AG10803 (cell line): ENCODE measurements around the gene CYLD.

Experiments
- DNase-seq: peaks from one replicate; pipeline ENCODE4 v3.0.0; 2010; ENCODE audit warnings: low read depth
- H3K4me3 ChIP-seq: 2 replicates; pipeline ENCODE4 v1.5.1; 2011; ENCODE audit warnings: mild to moderate bottlenecking, low read length, control low read depth
- TF ChIP-seq, protein P1 (sequence below): conservative IDR thresholded peaks from 2 replicates; pipeline ENCODE4 v1.5.1; 2011; ENCODE audit warnings: mild to moderate bottlenecking, low read length, control low read depth, inconsistent platforms

CYLD gene

DNA sequence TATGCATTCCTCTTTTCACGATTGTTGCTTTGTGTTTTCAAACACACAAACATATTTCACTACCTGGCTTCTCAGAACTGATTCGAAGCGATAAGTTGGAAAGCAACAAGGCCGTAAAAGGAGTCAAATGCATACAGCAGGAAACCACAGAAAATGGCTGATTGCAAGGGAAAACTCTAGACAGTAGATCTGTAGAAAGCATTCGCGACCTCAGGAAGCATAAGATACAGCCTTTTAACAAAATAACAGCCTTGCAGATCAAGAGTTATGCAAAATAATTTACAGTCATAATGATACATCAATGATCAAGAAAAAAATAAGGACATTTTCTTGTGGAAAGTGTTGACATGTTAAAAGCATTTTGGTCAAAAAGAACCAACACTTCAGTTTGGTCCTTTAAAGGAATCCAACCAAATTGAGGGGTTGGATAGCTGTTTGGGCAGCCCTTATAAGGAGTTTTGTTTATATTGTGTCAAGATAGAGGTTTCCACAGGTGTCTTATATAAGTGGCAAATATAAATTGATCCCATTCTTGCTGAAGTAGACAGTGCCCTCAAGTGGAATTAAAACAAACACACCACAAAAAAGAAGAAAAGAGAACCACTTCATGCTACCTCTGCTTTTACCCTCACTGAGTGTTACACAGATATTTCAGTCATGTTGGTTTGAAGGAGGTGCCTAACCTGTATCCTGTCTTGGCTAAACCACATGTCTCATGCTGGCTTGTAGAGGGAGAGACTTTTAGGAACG is 5.5 kb downstream of the CYLD start:
- TF ChIP-seq, protein P1, sequence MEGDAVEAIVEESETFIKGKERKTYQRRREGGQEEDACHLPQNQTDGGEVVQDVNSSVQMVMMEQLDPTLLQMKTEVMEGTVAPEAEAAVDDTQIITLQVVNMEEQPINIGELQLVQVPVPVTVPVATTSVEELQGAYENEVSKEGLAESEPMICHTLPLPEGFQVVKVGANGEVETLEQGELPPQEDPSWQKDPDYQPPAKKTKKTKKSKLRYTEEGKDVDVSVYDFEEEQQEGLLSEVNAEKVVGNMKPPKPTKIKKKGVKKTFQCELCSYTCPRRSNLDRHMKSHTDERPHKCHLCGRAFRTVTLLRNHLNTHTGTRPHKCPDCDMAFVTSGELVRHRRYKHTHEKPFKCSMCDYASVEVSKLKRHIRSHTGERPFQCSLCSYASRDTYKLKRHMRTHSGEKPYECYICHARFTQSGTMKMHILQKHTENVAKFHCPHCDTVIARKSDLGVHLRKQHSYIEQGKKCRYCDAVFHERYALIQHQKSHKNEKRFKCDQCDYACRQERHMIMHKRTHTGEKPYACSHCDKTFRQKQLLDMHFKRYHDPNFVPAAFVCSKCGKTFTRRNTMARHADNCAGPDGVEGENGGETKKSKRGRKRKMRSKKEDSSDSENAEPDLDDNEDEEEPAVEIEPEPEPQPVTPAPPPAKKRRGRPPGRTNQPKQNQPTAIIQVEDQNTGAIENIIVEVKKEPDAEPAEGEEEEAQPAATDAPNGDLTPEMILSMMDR = no peak; the same call in 1 of the 2 replicates
- DNase-seq = no peak
- no peak overlapping the region for H3K4me3 ChIP-seq

DNA sequence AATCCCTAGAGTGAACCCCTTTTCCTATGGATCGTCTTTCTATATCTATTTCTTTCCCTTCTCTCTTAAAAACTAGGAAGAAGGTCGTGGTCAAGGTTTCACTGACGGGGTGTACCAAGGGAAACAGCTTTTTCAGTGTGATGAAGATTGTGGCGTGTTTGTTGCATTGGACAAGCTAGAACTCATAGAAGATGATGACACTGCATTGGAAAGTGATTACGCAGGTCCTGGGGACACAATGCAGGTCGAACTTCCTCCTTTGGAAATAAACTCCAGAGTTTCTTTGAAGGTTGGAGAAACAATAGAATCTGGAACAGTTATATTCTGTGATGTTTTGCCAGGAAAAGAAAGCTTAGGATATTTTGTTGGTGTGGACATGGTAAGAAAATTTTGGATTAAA is 9.6 kb downstream of the CYLD start:
- no peak for DNase-seq
- no peak overlapping the region for H3K4me3 ChIP-seq
- TF ChIP-seq, protein P1 = no peak

DNA sequence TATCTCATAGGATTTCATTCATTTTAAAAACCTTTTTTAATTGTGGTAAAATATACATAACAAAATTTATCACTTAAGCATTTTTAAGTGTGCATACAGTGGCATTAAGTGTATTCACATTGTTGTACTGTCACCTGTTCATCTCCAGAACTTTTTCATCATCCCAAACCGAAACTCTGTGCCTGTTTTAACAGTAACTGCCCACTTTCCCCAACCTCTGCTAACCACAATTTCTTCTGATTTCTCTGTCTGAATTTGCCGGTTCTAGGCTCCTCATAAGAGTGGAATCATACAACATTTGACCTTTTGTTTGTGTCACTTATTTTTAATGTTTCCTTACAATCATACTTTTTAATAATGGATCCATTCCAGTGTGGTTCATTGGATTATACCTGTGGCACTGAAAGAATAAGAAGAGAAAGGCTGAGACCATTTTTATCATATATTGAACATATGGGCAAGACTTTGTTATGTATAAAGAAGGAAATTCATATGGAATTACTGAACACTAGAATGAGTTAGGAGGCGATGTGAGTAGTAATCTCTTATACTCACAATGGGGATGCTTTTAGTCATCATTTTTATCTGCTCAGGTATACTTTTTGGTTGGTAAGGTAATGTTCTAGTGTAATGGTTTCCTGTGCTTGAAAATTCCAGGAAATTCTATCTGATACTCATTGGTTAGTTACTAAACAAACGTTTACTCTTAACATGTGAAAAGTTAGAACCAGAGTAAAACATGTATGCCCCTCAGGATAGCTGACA is 10.8 kb downstream of the CYLD start:
- TF ChIP-seq, protein P1 = no peak
- DNase-seq = no peak
- H3K4me3 ChIP-seq = no peak overlapping the region

DNA sequence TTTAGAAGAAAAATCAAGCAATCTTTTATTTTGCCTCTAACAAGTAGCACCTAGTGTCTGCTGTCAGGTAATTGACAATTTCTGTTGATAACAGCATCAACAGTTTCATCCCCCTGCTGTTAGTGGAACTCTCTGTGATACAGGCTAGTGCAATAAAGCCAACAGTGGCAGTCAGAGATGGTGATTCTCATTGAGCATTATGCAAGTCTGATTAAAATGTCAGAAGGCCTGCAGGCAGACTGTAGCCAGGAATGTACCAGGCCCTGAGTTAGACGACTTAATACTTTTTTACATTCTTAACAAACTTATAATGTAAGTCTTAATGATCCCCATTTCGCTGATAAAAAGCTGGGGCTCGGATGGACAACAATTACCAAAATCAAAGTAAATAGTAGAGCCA is 14.6 kb downstream of the CYLD start:
- H3K4me3 ChIP-seq = no peak overlapping the region
- TF ChIP-seq, protein P1 = no peak
- DNase-seq = no peak

DNA sequence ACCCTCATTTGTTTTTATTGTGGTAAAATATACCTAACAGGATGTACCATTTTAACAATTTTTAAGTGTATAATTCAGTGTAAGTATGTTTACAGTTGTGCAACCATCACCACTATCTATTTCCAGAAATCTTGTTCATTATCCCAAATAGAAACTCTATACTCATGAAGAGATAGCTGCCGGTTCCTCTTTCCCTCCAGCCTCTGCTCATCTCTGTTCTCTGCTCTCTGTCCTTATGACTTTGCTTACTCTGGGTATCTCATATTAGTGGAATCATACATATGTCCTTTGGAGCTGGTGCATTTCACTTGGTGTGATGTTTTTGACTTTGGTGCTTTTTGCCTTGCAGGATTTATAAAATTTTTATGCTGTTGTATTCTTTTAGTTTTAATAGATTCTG is 19.4 kb downstream of the CYLD start:
- H3K4me3 ChIP-seq = no peak overlapping the region
- no peak for DNase-seq
- TF ChIP-seq, protein P1 = no peak

DNA sequence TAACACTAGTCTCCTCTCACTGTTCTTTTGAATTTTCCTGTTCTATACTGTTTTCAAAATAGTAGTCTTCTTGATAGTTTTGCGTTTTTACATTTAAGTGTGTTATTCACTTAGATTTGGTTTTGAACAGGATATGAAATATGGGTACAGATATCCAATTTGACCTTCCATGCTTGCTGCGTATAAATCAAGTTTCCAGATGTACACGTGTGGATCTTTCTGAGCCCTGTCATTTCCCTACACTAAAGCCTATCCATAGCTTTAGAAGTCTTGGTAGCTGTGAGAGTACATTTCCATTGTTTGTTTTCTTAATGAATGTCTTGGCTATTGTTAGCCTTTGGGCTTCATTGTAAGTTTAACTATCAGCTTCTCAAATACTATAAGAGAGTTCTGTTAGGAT is 20.4 kb downstream of the CYLD start:
- no peak for DNase-seq
- no peak overlapping the region for H3K4me3 ChIP-seq
- TF ChIP-seq, protein P1 = no peak

DNA sequence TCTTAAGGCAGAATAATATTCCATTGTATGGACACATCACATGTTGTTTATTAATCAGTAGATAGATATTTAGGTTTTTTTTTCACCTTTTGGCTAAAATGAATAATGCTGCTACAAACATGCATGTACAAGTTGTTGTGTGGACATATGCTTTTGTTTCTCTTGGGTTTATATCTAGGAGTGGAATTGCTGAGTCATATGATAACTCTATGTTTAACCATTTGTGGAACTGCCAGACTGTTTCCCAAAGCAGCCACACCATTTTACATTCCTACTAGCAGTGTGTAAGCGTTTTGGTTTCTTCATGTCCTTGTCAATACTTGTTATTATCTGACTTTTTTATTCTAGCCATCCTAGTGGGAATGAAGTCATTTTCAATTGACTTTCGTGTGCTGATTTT is 21.3 kb downstream of the CYLD start:
- no peak overlapping the region for H3K4me3 ChIP-seq
- DNase-seq = no peak
- TF ChIP-seq, protein P1 = no peak
